Activated CD4-positive, alpha-beta T cell treated with anti-CD3 and anti-CD28 coated beads, Interleukin-10, Interleukin-2, amounts not matched to agents 100 ng/mL and 50 ng/mL, durations not matched to agents 16 hours and 8 hours (primary cell): ENCODE results near the gene ETV6.

ENCODE experiments used
- DNase-seq: peaks from one replicate; pipeline ENCODE4 v3.0.0-alpha.2; 2020

The ETV6 gene

GRCh38 chr12:11786638-11787365 lies 137.3 kb downstream of the ETV6 start:
- DNase-seq = no peak

- no peak for DNase-seq
Measured at GRCh38 chr12:11787437-11787836, 138.0 kb downstream of the ETV6 start.

- no peak for DNase-seq
Measured at GRCh38 chr12:11787933-11788849, 138.7 kb downstream of the ETV6 start.

- DNase-seq = no peak
Measured at GRCh38 chr12:11793921-11794710, 144.6 kb downstream of the ETV6 start.

GRCh38 chr12:11794751-11795150 lies 145.3 kb downstream of the ETV6 start:
- DNase-seq = no peak

- no peak for DNase-seq
Measured at GRCh38 chr12:11795192-11795912, 145.9 kb downstream of the ETV6 start.

- DNase-seq = no peak
Measured at GRCh38 chr12:11795913-11796459, 146.5 kb downstream of the ETV6 start.

- no peak for DNase-seq
Measured at GRCh38 chr12:11797317-11797913, 147.9 kb downstream of the ETV6 start.

GRCh38 chr12:11798006-11798708 lies 148.7 kb downstream of the ETV6 start:
- no peak for DNase-seq

- DNase-seq = no peak
Measured at GRCh38 chr12:11798856-11799501, 149.5 kb downstream of the ETV6 start.

- DNase-seq = no peak
Measured at GRCh38 chr12:11799502-11799873, 150.0 kb downstream of the ETV6 start.

GRCh38 chr12:11801643-11802042 lies 152.2 kb downstream of the ETV6 start:
- no peak for DNase-seq

GRCh38 chr12:11804130-11804529 lies 154.7 kb downstream of the ETV6 start:
- DNase-seq = no peak

- no peak for DNase-seq
Measured at GRCh38 chr12:11805043-11805442, 155.6 kb downstream of the ETV6 start.

GRCh38 chr12:11805680-11806079 lies 156.2 kb downstream of the ETV6 start:
- no peak for DNase-seq

GRCh38 chr12:11807458-11807857 lies 158.0 kb downstream of the ETV6 start:
- no peak for DNase-seq

GRCh38 chr12:11808931-11809330 lies 159.5 kb downstream of the ETV6 start:
- no peak for DNase-seq

GRCh38 chr12:11810206-11810545 lies 160.7 kb downstream of the ETV6 start:
- DNase-seq = no peak

GRCh38 chr12:11811008-11811407 lies 161.5 kb downstream of the ETV6 start:
- DNase-seq = peak; percentile 70

- DNase-seq = no peak
Measured at GRCh38 chr12:11812241-11812585, 162.7 kb downstream of the ETV6 start.
